GM12872 (cell line): Measurements from ENCODE around the gene ADSS1.

Experiments used
- CTCF ChIP-seq: IDR thresholded peaks from 3 replicates; pipeline ENCODE4 v1.5.1; 2011; ENCODE audit warnings: low read depth, mild to moderate bottlenecking, low read length, moderate library complexity; ENCODE audit not compliant: insufficient read depth

The ADSS1 gene

DNA sequence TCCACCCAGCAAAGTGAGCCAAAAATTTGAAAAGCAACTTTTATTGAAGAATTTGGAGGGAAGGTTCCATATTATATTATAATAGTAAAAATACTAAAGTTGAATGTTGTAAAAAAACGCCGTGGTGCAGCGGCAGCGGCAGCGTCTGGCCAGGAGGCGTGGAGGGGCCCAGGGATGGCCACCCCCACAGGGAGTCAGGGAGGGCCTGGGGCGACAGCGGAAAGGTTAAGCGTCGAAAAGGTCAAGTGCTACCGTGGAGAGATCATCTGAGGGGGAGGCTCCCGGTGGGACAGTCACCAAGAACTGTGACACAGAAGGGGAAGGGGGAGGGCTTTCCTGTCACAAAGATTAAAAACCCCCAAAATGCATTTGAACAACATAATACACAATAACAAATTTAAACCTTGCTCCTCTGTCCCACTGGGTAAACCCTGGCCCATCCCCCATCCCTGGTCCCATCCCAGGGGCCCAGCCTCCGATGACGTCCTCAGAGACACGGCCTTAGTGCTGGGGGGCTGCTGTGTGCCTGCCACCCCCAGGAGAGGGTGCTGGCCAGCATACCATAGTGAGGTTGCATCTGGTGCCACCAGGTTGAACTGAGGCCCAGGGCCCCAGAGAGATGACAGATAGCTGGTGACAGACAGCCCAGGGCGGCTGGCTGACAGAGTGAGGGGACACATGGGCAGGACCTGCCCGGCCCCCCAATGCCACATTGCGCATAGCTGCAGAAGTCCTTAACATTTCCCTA is 45.5 kb downstream of the ADSS1 start:
- no peak for TF ChIP-seq CTCF

DNA sequence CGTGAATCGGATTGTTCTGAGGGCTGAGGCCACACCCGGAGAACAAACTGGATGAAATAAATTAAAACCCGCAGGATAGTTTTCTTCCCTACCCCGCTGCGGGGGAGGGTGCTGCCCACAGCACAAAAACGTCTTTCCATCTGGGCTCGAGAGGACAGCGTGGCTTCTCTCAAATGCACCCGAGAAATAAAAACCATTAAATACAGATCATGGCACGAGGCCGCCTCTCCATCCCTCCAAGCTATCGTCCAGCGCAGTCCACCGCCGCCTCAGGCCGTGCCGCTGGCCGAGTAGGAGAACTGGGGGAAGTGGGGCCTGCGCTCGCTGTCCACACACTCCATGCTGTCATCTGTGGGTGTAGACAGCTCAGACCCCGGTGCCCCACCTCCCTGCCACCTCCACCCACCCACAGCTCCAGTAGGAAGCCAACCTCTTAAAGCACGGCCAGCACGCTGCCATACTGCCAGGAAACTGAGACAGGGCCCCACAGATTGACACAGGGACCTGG is 46.1 kb downstream of the ADSS1 start:
- TF ChIP-seq CTCF: no peak

DNA sequence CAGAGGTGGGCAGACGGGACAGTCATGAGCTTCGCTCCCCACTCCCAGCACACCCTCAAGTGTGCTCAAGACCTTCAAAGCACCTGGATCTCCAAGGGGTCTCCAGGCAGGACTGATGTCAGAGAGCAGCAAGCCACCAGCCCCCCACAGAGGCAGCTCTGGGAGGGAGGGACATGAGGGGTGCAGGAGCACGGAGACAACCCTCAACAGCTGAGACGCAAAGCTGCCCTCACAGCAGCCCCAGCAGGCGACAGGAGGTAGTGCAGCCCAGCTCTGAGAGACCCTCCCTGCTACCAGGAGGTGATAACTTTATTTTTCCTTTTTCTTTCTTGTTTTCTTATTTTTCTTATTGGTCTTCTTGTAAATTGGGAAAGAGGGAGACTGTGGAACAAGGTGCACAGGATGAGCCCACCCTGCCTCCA is 46.8 kb downstream of the ADSS1 start:
- TF ChIP-seq CTCF: peak; percentile 84

GRCh38 chr14:104771374-104771773 is 47.3 kb downstream of the ADSS1 start:
- TF ChIP-seq CTCF: no peak

DNA sequence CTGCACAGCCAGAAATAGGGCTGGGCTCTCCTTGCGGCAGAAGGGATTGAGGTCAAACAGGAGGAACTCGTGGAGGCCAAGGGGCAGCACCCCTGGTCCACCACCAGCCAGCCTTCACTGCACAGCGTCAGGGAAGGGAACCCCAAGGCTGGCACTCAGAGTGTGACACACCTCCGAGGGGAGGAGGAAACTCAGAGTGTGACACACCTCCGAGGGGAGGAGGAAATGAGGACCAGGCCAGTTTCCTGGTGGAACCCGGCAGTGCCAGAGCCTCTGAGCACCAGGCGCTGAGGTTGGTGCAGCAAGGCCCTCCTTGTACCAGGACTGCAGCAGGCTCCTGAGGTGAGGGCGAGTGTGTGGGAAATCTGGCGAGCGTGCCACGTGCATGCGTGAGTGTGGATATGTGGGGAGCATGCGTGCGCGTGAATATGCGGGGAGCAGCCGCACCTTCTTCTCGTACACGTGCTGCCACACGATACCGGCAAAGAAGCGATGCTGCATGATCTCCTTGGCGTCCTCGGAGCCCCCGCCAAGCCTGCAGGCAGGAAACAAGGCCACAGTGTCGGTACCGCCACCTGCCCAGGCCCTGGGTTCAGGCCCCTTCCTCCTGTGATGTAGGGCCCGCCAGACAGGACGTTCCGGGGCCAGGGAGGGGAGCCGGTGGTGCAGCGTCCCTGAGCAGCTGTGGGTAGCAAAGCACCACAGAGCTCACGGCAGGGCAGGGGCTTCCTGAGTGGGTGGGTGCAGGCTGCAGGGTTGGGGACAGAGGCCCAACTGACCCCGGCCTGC is 48.1 kb downstream of the ADSS1 start:
- TF ChIP-seq CTCF: no peak

DNA sequence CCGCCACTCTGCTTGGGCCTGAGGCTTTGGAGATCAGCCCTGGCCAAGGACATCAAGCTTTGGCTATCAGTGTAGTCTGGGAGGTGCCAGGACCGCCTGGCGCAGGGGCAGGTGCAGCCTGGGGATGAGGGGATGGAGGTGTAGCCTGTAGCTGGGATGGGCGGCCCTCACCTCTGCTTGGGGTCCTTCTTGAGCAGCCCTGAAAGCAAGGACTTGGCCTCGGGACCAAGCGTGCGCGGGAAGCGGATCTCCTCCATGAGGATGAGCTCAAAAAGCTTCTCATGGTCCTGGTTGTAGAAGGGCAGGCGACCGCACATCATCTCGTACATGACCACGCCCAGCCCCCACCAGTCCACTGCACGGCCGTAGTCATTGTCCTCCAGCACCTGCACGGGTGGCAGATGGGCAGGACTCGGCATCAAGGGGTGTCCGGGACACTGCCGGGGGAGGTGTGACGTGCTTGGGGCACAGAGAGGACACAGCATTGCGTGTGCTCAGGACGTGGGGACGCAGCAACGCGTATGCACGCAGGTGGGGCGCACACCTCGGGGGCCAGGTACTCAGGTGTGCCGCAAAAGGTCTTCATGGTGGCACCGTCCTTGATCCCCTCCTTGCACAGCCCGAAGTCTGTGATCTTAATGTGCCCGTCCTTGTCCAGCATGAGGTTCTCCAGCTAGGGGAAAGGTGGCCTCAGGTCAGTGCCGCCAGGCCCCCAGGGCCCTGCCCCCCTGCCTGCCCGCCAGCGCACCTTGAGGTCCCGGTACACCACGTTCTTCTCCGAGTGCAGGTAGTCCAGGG is 48.9 kb downstream of the ADSS1 start:
- no peak for TF ChIP-seq CTCF
